H1 (cell line): ENCODE measurements around the gene FADD. TPM values are rescaled to one million over a fixed set of nuclear protein-coding genes. Genes with fewer than 3 reads are reported as not detected.

ENCODE experiments used
- CTCF ChIA-PET: fragments of 300-600 bp; sonication (Branson Sonifier 250); formaldehyde crosslinking; loops from one replicate; lab custom pipeline; 2021; ENCODE audit not compliant: partially characterized antibody; lab: Charles Lee
- POLR2A ChIA-PET: fragments of 300-600 bp; sonication (Branson Sonifier 250); formaldehyde crosslinking; loops from one replicate; lab custom pipeline; 2021; ENCODE audit warnings: inconsistent platforms; ENCODE audit not compliant: partially characterized antibody; lab: Charles Lee
- DNase-seq, 2 experiments: peaks; one replicate each; pipeline versions ENCODE4 v3.0.0 to v3.0.0-alpha.2; 2010 to 2022; ENCODE audit warnings: low spot score in 2 of 2, low read depth in 1 of 2, mixed read lengths in 1 of 2
- FAIRE-seq: peaks from 2 replicates; lab custom pipeline; 2011; peaks lifted over from hg19 to GRCh38; lab: Jason Lieb, UNC
- H2AFZ ChIP-seq: 2 replicates; pipeline ENCODE4 v1.8.1; 2012; ENCODE audit warnings: low read length, inconsistent platforms
- H2AK5ac ChIP-seq: 2 replicates; pipeline ENCODE4 v1.6.1; 2013; ENCODE audit warnings: low read depth, low read length
- H2BK120ac ChIP-seq: replicated peaks from 2 replicates; pipeline ENCODE3; 2013; ENCODE audit warnings: low read depth, low read length, inconsistent platforms
- H2BK12ac ChIP-seq: 2 replicates; pipeline ENCODE4 v1.6.1; 2013; ENCODE audit warnings: low read depth, low read length
- H2BK15ac ChIP-seq: 2 replicates; pipeline ENCODE4 v1.6.1; 2013; ENCODE audit warnings: low read length
- H2BK20ac ChIP-seq: 2 replicates; pipeline ENCODE4 v1.6.1; 2013; ENCODE audit warnings: low read length
- H2BK5ac ChIP-seq: 2 replicates; pipeline ENCODE4 v1.6.1; 2013; ENCODE audit warnings: low read depth, low read length
- H3K14ac ChIP-seq: 2 replicates; pipeline ENCODE4 v1.6.1; 2013; ENCODE audit warnings: inconsistent platforms; ENCODE audit not compliant: insufficient read length
- H3K18ac ChIP-seq: 2 replicates; pipeline ENCODE4 v1.6.1; 2013; ENCODE audit warnings: low read length; ENCODE audit errors: extremely low read depth
- H3K23ac ChIP-seq: 2 replicates; pipeline ENCODE4 v1.6.1; 2013; ENCODE audit warnings: inconsistent platforms; ENCODE audit not compliant: insufficient read length
- H3K23me2 ChIP-seq: 2 replicates; pipeline ENCODE4 v1.6.1; 2013; ENCODE audit warnings: low read depth, low read length
- H3K27ac ChIP-seq: 2 replicates; pipeline ENCODE4 v1.6.1; 2011; ENCODE audit warnings: low read depth, low read length, inconsistent platforms
- H3K27me3 ChIP-seq, 4 experiments: replicated peaks in 1 of 4; 1 replicate in 1 of 4; 2 replicates in 3 of 4; pipeline versions ENCODE4 v1.6.1 to v1.8.1; 2011 to 2013; ENCODE audit warnings: low read length in 3 of 4, mild to moderate bottlenecking in 3 of 4, inconsistent platforms in 2 of 4, mixed read lengths in 2 of 4, moderate library complexity in 1 of 4; ENCODE audit not compliant: control insufficient read depth in 3 of 4, insufficient read depth in 3 of 4; ENCODE audit errors: extremely low read depth in 1 of 4
- H3K36me3 ChIP-seq, 4 experiments: 2 replicates each; pipeline versions ENCODE4 v1.6.1 to v1.8.1; 2011 to 2013; ENCODE audit warnings: mild to moderate bottlenecking in 4 of 4, low read length in 3 of 4, moderate library complexity in 2 of 4, control low read depth in 1 of 4, inconsistent platforms in 1 of 4; ENCODE audit not compliant: insufficient read depth in 4 of 4, control insufficient read depth in 2 of 4
- H3K4ac ChIP-seq: replicated peaks from 2 replicates; pipeline ENCODE3; 2013; ENCODE audit warnings: low read length, low read depth, mixed read lengths, inconsistent platforms; ENCODE audit not compliant: insufficient read length
- H3K4me1 ChIP-seq, 4 experiments: replicated peaks in 1 of 4; 1 replicate in 1 of 4; 2 replicates in 3 of 4; pipeline versions ENCODE4 v1.6.1 to v1.8.1; 2011 to 2013; ENCODE audit warnings: low read length in 3 of 4, inconsistent platforms in 2 of 4, mixed read lengths in 1 of 4; ENCODE audit not compliant: insufficient read depth in 4 of 4, control insufficient read depth in 3 of 4
- H3K4me2 ChIP-seq, 2 experiments: 2 replicates each; pipeline versions ENCODE4 v1.6.1 to v1.8.1; 2011 to 2013; ENCODE audit warnings: low read depth in 2 of 2, low read length in 2 of 2, control low read depth in 1 of 2, inconsistent platforms in 1 of 2, mild to moderate bottlenecking in 1 of 2; ENCODE audit not compliant: insufficient read depth in 1 of 2
- H3K4me3 ChIP-seq, 4 experiments: fragments of 200-600, 300-600 bp in 1 of 4; sonication (generic), shearing (Covaris generic), sonication (Bioruptor Twin) in 1 of 4; 2 replicates each; pipeline versions ENCODE4 v1.5.1 to v1.8.1; 2011 to 2016; ENCODE audit warnings: low read length in 4 of 4, low read depth in 3 of 4, control low read depth in 2 of 4, inconsistent platforms in 2 of 4, mild to moderate bottlenecking in 2 of 4, mixed read lengths in 1 of 4, moderate library complexity in 1 of 4; ENCODE audit not compliant: insufficient read depth in 2 of 4; ENCODE audit errors: extremely low read depth in 1 of 4
- H3K56ac ChIP-seq: replicated peaks from 2 replicates; pipeline ENCODE3; 2013; ENCODE audit warnings: low read depth, mild to moderate bottlenecking, mixed read lengths, low read length, inconsistent platforms; ENCODE audit not compliant: insufficient read length
- H3K79me1 ChIP-seq: 2 replicates; pipeline ENCODE4 v1.6.1; 2013; ENCODE audit warnings: low read depth, low read length, control low read depth
- H3K79me2 ChIP-seq, 2 experiments: 2 replicates each; pipeline versions ENCODE4 v1.6.1 to v1.8.1; 2012 to 2013; ENCODE audit warnings: low read length in 2 of 2, mild to moderate bottlenecking in 2 of 2, inconsistent platforms in 1 of 2; ENCODE audit not compliant: insufficient read depth in 2 of 2, control insufficient read depth in 1 of 2
- H3K9ac ChIP-seq, 4 experiments: replicated peaks in 1 of 4; 1 replicate in 1 of 4; 2 replicates in 3 of 4; pipeline versions ENCODE4 v1.6.1 to v1.8.1; 2011 to 2013; ENCODE audit warnings: low read depth in 3 of 4, low read length in 3 of 4, control low read depth in 2 of 4, mild to moderate bottlenecking in 2 of 4, moderate library complexity in 2 of 4, inconsistent platforms in 1 of 4; ENCODE audit errors: extremely low read depth in 1 of 4
- H3K9me3 ChIP-seq, 2 experiments: 2 replicates each; pipeline versions ENCODE4 v1.6.1 to v1.8.1; 2012 to 2013; ENCODE audit warnings: mild to moderate bottlenecking in 2 of 2, moderate library complexity in 2 of 2, control low read depth in 1 of 2, inconsistent platforms in 1 of 2, low read depth in 1 of 2, low read length in 1 of 2, mixed read lengths in 1 of 2; ENCODE audit not compliant: insufficient read depth in 2 of 2
- H4K20me1 ChIP-seq, 2 experiments: replicated peaks in 1 of 2; 2 replicates each; pipeline versions ENCODE3 to v1.8.1; 2011 to 2013; ENCODE audit warnings: inconsistent platforms in 2 of 2, low read length in 2 of 2, mild to moderate bottlenecking in 1 of 2; ENCODE audit not compliant: insufficient read depth in 2 of 2, control insufficient read depth in 1 of 2
- H4K5ac ChIP-seq: 2 replicates; pipeline ENCODE4 v1.6.1; 2013; ENCODE audit warnings: low read length, low read depth, mixed read lengths, inconsistent platforms; ENCODE audit not compliant: insufficient read length
- H4K8ac ChIP-seq: 2 replicates; pipeline ENCODE4 v1.8.0; 2013; ENCODE audit warnings: mild to moderate bottlenecking, moderate library complexity, low read length, inconsistent platforms; ENCODE audit not compliant: insufficient read depth; ENCODE audit errors: extremely low read depth
- H4K91ac ChIP-seq: replicated peaks from 2 replicates; pipeline ENCODE3; 2013; ENCODE audit warnings: low read length, mixed read lengths, inconsistent platforms; ENCODE audit not compliant: insufficient read length
- MAFK ChIP-seq: IDR thresholded peaks from 2 replicates; pipeline ENCODE4 v1.6.1; 2012; ENCODE audit warnings: low read depth, mild to moderate bottlenecking, improper control_type of control experiment, low read length
- whole genome bisulfite sequencing, 2 experiments: shearing (Covaris generic) in 1 of 2; methylation state at CpG; one replicate each; pipeline versions ENCODE4 v1.1.6 to v1.1.7; 2013 to 2015; ENCODE audit warnings: low lambda C conversion rate in 2 of 2, mixed read lengths in 2 of 2, inconsistent platforms in 1 of 2, low coverage in 1 of 2, missing lambda C conversion rate in 1 of 2; ENCODE audit not compliant: insufficient replicate concordance in 2 of 2, insufficient coverage in 1 of 2, insufficient read length in 1 of 2; ENCODE audit errors: extremely low coverage in 1 of 2, missing lambda C conversion rate in 1 of 2; 5-methylcytosine and 5-hydroxymethylcytosine counted together
- polyA plus RNA-seq, 7 experiments: library from polyadenylated mRNA; depleted of rRNA in 3 of 7; stranded (reverse) in 5 of 7; unstranded in 2 of 7; fragments of >200 nt in 5 of 7; fragments of 200-250 nt in 2 of 7; gene quantifications; 1 replicate in 5 of 7; 2 replicates in 1 of 7; 4 replicates in 1 of 7; pipeline versions ENCODE4 v1.2.1 to v1.2.3, GENCODE V29; 2011 to 2013; ENCODE audit warnings: missing spikeins in 2 of 7, mixed read lengths in 2 of 7
- total RNA-seq: library from RNA; stranded (reverse); fragmentation: NEBNext Ultra II Directional; extraction: Animal tissue kit (Norgen Biotek cat#: 25700); gene quantifications from 2 replicates; pipeline ENCODE4 v1.2.1, GENCODE V29; 2021

Gene FADD
- total and polyA plus RNA-seq, 2 of the 8 experiments (the other 6 are each of a cell fraction or from before 2014, with no cell fraction given) = 29.0 to 43.9 TPM

DNA sequence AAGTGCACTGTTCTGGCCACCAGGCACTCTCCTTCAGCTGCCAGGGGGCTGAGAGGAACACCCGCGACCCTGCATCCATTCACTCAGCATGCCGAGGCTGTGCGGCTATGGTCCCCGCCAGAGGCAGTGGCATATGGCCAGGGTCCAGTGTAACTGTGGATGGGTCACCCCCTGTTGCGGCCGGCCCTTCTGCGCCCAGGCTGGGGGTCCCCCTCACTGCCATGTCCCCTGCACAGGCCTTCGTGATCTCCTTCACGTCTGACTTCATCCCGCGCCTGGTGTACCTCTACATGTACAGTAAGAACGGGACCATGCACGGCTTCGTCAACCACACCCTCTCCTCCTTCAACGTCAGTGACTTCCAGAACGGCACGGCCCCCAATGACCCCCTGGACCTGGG, 20.8 kb upstream of the FADD start:
- no peak overlapping the region for H3K4ac ChIP-seq
- no peaks in the 10 kb centered on the region for H3K4me1 ChIP-seq
- no peaks in the 10 kb centered on the region for H3K9me3 ChIP-seq
- H3K23me2 ChIP-seq = no peaks in the 10 kb centered on the region
- no peak overlapping the region for H3K9ac ChIP-seq
- FAIRE-seq = no peak
- H3K4me2 ChIP-seq = no peak overlapping the region
- no peak overlapping the region for H3K56ac ChIP-seq
- H3K27ac ChIP-seq = no peak overlapping the region
- 83% methylated on average over 18 of the region's 18 CpGs; no CpG with 5 or more reads in 1 of the 2 experiments for WGBS, 2 experiments
- no peaks in the 10 kb centered on the region for H3K79me1 ChIP-seq
- DNase-seq = no peak
- no peak overlapping the region for H2BK5ac ChIP-seq
- no peak overlapping the region for H2AK5ac ChIP-seq
- ChIA-PET POLR2A (no interaction called here), CTCF (interaction anchor here (0.6 to 6.8 kb wide), 9 partner anchors 14 to 295 kb away, joined by 3 to 51 read pairs (median 4); no protein-coding TSS in a partner anchor)
- no peak overlapping the region for H2AFZ ChIP-seq
- no peaks in the 10 kb centered on the region for H3K36me3 ChIP-seq
- H3K23ac ChIP-seq = no peak overlapping the region
- no peak overlapping the region for H3K18ac ChIP-seq
- H4K5ac ChIP-seq = no peak overlapping the region
- peak overlapping the region; percentile 31; the same call in 1 of the 2 replicates for H4K8ac ChIP-seq
- H2BK20ac ChIP-seq = no peak overlapping the region
- no peak overlapping the region for H3K14ac ChIP-seq
- H3K4me3 ChIP-seq = no peak overlapping the region
- H3K27me3 ChIP-seq = no peaks in the 10 kb centered on the region
- no peaks in the 10 kb centered on the region for H4K20me1 ChIP-seq
- H2BK15ac ChIP-seq = no peak overlapping the region
- H2BK12ac ChIP-seq = no peak overlapping the region
- H4K91ac ChIP-seq = no peak overlapping the region
- H2BK120ac ChIP-seq = no peak overlapping the region
- H3K79me2 ChIP-seq = no peaks in the 10 kb centered on the region
- TF ChIP-seq MAFK = no peak
